Progenitor cell of endocrine pancreas (in vitro differentiated cells): ENCODE measurements around the gene DNAJB11. TPM values are rescaled to one million over a fixed set of nuclear protein-coding genes. Genes with fewer than 3 reads are reported as not detected.
"Not testable (repeated sequence)": the region's sequence is repeated elsewhere in the genome, so short reads cannot be mapped to it uniquely, and the experiment has no call there.

Experiments used
- DNase-seq: peaks from one replicate; pipeline ENCODE4 v3.0.0; 2021; ENCODE audit warnings: low spot score; ENCODE audit not compliant: unreplicated experiment
- H3K27ac Mint-ChIP-seq: 2 replicates; pipeline ENCODE4 v1.8.0; 2021; ENCODE audit warnings: mild to moderate bottlenecking, moderate library complexity, mixed read lengths
- H3K27me3 Mint-ChIP-seq: 2 replicates; pipeline ENCODE4 v1.8.0; 2021; ENCODE audit warnings: mixed read lengths
- H3K36me3 Mint-ChIP-seq: 2 replicates; pipeline ENCODE4 v1.8.0; 2022; ENCODE audit warnings: mixed read lengths; ENCODE audit not compliant: insufficient read depth
- H3K4me1 Mint-ChIP-seq: 2 replicates; pipeline ENCODE4 v1.8.0; 2021; ENCODE audit warnings: low read depth, mixed read lengths
- H3K4me3 Mint-ChIP-seq: 2 replicates; pipeline ENCODE4 v1.8.0; 2021; ENCODE audit warnings: low read depth, mild to moderate bottlenecking, moderate library complexity, mixed read lengths
- H3K9me3 Mint-ChIP-seq: 2 replicates; pipeline ENCODE4 v1.8.0; 2021; ENCODE audit warnings: low read depth, mixed read lengths
- total RNA-seq: library from RNA; stranded (reverse); gene quantifications from 2 replicates; pipeline ENCODE4 v1.2.1, GENCODE V29; 2021
- TF ChIP-seq, protein P1 (sequence below): fragments of 200-600 bp; sonication (generic); IDR thresholded peaks from one replicate; pipeline ENCODE4 v1.5.0; 2021; ENCODE audit warnings: antibody characterized with exemption, mild to moderate bottlenecking; ENCODE audit not compliant: unreplicated experiment

The DNAJB11 gene
- total RNA-seq, 1 donor from 2014 or later, result 53.4 TPM

DNA sequence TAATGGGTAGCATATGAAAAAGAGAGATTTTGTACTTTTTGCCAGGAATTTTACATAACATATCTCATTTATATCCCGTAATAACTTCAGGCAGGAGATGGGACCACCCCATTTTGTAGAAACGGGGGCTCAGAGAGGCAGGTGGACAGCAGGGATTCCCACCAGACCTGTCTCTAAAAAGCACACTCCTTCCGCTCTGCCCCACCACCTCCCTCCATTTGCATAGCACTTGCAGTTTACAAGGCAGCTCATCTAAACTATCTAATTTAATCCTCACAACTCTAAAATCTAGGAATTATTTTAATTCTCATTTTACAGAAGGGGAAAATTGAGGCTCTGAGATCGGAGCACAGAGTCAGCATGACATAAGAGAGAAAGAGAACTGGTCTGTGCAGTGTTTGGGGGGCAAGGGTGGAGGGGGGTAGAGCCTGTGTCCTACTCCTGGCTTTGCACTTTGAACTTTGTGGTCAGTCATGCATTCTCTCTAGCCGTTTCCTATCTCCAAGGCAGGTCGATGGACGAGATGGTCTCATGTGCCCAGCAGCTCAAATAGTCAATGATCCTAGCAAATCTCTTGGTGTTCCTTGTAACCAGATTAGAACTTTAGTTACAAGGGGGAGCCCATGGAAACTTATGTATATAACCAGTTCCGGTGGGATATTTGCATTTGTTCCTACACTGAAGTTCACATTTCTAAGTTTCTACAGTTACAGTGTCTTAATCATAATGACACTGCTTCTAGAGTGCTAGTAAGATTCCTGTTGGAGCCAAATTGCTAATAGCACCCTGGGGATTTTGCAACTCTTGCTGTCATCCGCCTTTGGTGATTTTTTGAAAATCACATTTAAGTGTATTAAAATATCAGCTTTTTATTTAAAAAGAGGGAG, 44.9 kb upstream of the DNAJB11 start:
- H3K27ac Mint-ChIP-seq, result peak overlapping the region; percentile 57
- H3K4me3 Mint-ChIP-seq, result no peak overlapping the region
- peaks cover 8% of the 10 kb centered on the region for H3K27me3 Mint-ChIP-seq
- no peaks in the 10 kb centered on the region for H3K36me3 Mint-ChIP-seq
- peaks cover 27% of the 10 kb centered on the region for H3K4me1 Mint-ChIP-seq
- TF ChIP-seq, protein P1, sequence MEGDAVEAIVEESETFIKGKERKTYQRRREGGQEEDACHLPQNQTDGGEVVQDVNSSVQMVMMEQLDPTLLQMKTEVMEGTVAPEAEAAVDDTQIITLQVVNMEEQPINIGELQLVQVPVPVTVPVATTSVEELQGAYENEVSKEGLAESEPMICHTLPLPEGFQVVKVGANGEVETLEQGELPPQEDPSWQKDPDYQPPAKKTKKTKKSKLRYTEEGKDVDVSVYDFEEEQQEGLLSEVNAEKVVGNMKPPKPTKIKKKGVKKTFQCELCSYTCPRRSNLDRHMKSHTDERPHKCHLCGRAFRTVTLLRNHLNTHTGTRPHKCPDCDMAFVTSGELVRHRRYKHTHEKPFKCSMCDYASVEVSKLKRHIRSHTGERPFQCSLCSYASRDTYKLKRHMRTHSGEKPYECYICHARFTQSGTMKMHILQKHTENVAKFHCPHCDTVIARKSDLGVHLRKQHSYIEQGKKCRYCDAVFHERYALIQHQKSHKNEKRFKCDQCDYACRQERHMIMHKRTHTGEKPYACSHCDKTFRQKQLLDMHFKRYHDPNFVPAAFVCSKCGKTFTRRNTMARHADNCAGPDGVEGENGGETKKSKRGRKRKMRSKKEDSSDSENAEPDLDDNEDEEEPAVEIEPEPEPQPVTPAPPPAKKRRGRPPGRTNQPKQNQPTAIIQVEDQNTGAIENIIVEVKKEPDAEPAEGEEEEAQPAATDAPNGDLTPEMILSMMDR, result no peak
- no peak for DNase-seq
- peaks cover 7% of the 10 kb centered on the region for H3K9me3 Mint-ChIP-seq

DNA sequence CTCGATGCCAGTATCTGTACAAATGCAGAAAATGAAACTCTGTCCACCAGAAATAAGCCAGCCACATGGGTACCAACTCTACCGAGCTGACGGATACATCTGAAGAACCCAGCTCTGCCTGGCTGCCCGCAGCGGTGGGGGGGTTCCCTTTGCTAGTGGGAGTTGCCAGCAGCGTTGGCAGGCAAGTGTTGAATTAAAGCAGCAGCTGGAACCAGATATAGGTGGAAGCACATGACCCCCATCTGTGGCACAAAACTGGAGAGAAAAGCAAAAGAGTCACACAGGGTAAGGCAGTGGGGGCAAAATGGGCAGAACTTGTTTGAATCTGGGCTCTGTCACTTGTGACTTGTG, 44.3 kb upstream of the DNAJB11 start:
- peaks cover 7% of the 10 kb centered on the region for H3K9me3 Mint-ChIP-seq
- TF ChIP-seq, protein P1, result no peak
- no peaks in the 10 kb centered on the region for H3K36me3 Mint-ChIP-seq
- no peak for DNase-seq
- peaks cover 27% of the 10 kb centered on the region for H3K4me1 Mint-ChIP-seq
- no peak overlapping the region for H3K27ac Mint-ChIP-seq
- peaks cover 4% of the 10 kb centered on the region for H3K27me3 Mint-ChIP-seq
- no peak overlapping the region for H3K4me3 Mint-ChIP-seq

DNA sequence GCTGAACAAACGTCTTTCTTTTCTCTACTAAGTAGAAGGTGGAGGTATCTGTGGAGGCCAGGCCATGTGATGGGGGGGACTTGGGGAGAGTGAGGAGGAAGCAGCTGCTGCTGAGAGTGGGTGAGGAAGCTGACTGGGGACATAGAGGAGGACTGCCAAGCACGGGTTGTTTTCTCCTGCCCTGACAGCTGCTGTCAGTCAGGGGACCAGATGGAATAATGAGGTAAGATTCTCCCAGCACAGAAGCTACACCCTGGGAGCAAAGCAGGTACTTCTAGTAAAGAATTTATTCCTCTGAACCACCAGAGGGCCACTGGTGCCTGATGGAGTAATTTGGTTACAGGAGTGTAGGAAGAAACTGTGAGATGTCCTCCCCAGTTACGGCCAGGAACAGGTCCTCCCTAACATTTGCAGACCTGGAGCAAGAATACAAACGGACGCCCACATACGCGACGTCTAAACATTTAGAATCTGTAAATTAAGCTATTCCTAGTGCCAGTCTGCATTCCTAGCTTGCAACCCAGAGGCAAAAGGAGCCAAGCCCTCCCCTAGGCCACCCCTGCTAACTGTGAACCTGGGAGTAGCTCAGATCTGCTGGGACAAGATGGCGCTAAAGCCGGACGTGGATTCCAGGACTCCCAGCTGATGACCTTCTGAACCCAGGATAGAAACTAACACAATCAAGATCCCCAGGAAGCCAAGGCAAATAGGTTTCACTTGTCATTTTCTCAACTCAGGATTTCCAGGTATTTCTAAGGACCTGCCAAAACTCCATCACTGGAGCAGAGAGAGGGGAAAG, 41.1 kb upstream of the DNAJB11 start:
- Mint-ChIP-seq H3K4me1 (peaks cover 24% of the 10 kb centered on the region), H3K27ac (no peak overlapping the region), H3K27me3 (peaks cover 4% of the 10 kb centered on the region), H3K9me3 (peaks cover 7% of the 10 kb centered on the region), H3K36me3 (no peaks in the 10 kb centered on the region), H3K4me3 (no peak overlapping the region)
- TF ChIP-seq, protein P1, result peak; percentile 17
- no peak for DNase-seq

DNA sequence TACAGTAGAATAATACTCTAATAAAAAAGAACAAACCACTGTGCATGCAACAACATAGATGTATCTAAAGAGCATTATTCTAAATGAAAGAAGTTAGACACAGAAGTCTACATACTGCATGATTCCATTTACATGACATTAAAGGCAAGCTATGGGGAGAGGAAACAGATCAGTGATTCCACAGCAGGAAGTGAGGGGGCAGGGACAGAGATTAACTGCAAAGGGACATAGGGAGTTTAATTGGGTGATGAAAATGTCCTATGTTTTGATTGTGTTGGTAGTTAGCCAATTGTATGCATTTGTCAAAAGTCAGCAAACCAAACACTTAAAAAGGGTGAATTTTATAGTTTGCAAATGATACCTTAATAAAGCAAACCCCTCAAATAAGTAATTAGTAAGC, 40.1 kb upstream of the DNAJB11 start:
- H3K36me3 Mint-ChIP-seq, result no peaks in the 10 kb centered on the region
- no peak overlapping the region for H3K27ac Mint-ChIP-seq
- peaks cover 7% of the 10 kb centered on the region for H3K9me3 Mint-ChIP-seq
- H3K4me3 Mint-ChIP-seq, result no peak overlapping the region
- H3K4me1 Mint-ChIP-seq, result peaks cover 14% of the 10 kb centered on the region
- DNase-seq, result no peak
- peaks cover 4% of the 10 kb centered on the region for H3K27me3 Mint-ChIP-seq
- TF ChIP-seq, protein P1, result no peak

DNA sequence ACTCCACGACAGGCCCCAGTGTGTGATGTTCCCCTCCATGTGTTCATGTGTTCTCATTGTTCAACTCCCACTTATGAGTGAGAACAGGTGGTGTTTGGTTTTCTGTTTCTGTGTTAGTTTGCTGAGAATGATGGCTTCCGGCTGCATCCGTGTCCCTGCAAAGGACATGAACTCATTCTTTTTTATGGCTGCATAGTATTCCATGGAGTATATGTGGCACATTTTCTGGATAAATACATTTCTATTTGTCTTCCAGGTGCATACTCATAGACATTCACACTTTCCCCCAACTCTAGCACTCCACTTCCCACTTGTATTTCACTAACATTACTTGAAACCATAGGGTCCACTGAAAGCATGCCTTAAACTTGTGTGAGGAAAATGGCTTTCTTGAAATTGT, 38.8 kb upstream of the DNAJB11 start:
- H3K27me3 Mint-ChIP-seq, result not testable (repeated sequence)

More for the DNA sequence above, 38.8 kb upstream of the DNAJB11 start:
- not testable (repeated sequence) for H3K27ac Mint-ChIP-seq, H3K4me3 Mint-ChIP-seq, DNase-seq, H3K9me3 Mint-ChIP-seq, H3K36me3 Mint-ChIP-seq, H3K4me1 Mint-ChIP-seq
